Measurements from ENCODE around the gene CES1.

GRCh38 chr16:55810451-55810961 is 22.4 kb downstream of the CES1 start:
- TF ChIP-seq POU6F1 (CRISPR knock-in tag; IDR thresholded peaks at IDR 0.05; ENCODE audit: borderline replicate concordance, low read depth) = no peak
- no peak for TF ChIP-seq PPARA (CRISPR knock-in tag; IDR thresholded peaks at IDR 0.05; ENCODE audit: borderline replicate concordance)
- TF ChIP-seq, protein P1, sequence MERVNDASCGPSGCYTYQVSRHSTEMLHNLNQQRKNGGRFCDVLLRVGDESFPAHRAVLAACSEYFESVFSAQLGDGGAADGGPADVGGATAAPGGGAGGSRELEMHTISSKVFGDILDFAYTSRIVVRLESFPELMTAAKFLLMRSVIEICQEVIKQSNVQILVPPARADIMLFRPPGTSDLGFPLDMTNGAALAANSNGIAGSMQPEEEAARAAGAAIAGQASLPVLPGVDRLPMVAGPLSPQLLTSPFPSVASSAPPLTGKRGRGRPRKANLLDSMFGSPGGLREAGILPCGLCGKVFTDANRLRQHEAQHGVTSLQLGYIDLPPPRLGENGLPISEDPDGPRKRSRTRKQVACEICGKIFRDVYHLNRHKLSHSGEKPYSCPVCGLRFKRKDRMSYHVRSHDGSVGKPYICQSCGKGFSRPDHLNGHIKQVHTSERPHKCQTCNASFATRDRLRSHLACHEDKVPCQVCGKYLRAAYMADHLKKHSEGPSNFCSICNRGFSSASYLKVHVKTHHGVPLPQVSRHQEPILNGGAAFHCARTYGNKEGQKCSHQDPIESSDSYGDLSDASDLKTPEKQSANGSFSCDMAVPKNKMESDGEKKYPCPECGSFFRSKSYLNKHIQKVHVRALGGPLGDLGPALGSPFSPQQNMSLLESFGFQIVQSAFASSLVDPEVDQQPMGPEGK (CRISPR knock-in tag; IDR thresholded peaks at IDR 0.05; ENCODE audit: borderline replicate concordance) = no peak
- no peak for TF ChIP-seq ARNTL (CRISPR knock-in tag; IDR thresholded peaks at IDR 0.05; ENCODE audit: borderline replicate concordance, low read depth)
- TF ChIP-seq CREB5 (CRISPR knock-in tag; IDR thresholded peaks at IDR 0.05; ENCODE audit: low read depth) = no peak
- TF ChIP-seq ZNF70 (CRISPR knock-in tag; IDR thresholded peaks at IDR 0.05) = no peak
- TF ChIP-seq ISL1 (CRISPR knock-in tag; IDR thresholded peaks at IDR 0.05) = no peak
- TF ChIP-seq SNAI2 (CRISPR knock-in tag; IDR thresholded peaks at IDR 0.05) = no peak

Measured in SK-N-SH treated with all-trans-retinoic acid at 6 μM for 48 hours (cell line).